22Rv1 (cell line): ENCODE results near the gene IL17B.

Experiments used
- H3K27ac ChIP-seq: fragments of 450-650 bp; 2 replicates; pipeline ENCODE4 v1.5.1; 2017
- ZFX ChIP-seq: fragments of 450-650 bp; IDR thresholded peaks from 2 replicates; pipeline ENCODE4 v1.6.1; 2017; ENCODE audit warnings: antibody characterized with exemption, borderline replicate concordance
- TF ChIP-seq, protein P1 (sequence below): fragments of 450-650 bp; IDR thresholded peaks from 2 replicates; pipeline ENCODE4 v1.5.1; 2017; ENCODE audit warnings: mild to moderate bottlenecking

The IL17B gene

DNA sequence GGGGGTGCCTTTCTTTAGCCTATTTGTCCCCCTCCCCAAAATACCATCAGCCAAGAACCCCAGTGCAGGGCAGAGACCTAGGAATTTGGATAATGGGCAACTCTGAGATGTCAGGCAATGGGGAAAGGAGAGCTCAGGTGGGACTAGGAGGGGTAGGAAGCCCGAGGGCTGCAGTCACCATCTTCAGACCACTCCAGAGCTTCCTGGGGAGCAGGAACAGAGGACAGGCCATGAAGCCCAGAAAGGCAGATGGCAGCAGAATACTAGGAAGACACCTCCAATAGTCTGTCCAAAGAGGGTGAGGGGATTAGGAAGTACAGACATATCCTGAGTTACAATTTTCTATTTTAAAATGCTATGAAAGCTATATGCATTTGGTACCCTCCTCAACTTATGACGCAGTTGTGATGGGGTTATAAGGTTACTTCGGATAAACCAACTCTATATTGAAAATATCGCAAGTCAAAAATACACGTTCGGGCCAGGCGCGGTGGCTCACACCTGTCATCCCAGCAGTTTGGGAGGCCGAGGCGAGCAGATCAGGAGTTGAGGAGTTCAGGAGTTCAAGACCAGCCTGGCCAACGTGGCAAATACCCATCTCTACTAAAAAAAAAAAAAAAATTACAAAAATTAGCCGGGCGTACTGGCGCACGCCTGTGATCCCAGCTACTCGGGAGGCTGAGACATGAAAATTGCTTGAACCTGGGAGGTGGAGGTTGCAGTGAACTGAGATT lies 34.6 kb upstream of the IL17B start:
- TF ChIP-seq, protein P1, sequence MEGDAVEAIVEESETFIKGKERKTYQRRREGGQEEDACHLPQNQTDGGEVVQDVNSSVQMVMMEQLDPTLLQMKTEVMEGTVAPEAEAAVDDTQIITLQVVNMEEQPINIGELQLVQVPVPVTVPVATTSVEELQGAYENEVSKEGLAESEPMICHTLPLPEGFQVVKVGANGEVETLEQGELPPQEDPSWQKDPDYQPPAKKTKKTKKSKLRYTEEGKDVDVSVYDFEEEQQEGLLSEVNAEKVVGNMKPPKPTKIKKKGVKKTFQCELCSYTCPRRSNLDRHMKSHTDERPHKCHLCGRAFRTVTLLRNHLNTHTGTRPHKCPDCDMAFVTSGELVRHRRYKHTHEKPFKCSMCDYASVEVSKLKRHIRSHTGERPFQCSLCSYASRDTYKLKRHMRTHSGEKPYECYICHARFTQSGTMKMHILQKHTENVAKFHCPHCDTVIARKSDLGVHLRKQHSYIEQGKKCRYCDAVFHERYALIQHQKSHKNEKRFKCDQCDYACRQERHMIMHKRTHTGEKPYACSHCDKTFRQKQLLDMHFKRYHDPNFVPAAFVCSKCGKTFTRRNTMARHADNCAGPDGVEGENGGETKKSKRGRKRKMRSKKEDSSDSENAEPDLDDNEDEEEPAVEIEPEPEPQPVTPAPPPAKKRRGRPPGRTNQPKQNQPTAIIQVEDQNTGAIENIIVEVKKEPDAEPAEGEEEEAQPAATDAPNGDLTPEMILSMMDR, result no peak
- no peak for TF ChIP-seq ZFX
- no peak overlapping the region for H3K27ac ChIP-seq

DNA sequence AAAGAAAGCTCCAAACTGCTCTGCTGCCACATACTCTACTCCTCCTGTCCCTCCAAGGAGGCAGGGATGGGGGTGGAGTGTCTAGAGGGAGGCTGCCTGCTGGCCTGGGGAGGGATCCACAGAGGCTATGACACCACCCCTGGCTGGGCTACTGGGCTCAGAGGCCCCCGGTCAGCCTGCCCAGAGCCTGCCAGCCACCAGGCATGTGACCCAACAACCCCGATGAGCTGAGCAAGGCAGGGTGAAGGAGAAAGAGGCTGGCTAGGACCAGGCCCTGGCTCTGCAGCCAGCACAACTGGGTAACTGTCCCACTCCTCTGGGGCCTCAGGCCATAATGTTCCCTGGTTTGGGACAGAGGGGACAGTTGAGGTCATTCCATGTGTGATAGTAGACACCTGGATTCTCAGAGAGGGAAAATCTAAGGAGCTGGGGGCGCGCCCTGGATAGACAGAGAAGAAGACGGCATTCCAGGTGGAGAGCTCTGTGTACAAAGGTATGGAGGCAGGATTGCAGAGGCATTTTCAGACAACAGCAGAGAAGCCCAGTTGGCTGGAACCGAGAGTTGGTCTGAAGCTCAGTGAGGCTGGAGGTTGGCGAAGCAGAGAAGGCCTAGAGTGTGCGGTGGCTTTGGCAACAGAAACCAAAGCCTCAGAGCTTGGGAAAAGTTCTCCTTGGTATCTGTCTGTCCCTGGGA lies 33.8 kb upstream of the IL17B start:
- no peak overlapping the region for H3K27ac ChIP-seq
- no peak for TF ChIP-seq ZFX
- TF ChIP-seq, protein P1, result no peak

DNA sequence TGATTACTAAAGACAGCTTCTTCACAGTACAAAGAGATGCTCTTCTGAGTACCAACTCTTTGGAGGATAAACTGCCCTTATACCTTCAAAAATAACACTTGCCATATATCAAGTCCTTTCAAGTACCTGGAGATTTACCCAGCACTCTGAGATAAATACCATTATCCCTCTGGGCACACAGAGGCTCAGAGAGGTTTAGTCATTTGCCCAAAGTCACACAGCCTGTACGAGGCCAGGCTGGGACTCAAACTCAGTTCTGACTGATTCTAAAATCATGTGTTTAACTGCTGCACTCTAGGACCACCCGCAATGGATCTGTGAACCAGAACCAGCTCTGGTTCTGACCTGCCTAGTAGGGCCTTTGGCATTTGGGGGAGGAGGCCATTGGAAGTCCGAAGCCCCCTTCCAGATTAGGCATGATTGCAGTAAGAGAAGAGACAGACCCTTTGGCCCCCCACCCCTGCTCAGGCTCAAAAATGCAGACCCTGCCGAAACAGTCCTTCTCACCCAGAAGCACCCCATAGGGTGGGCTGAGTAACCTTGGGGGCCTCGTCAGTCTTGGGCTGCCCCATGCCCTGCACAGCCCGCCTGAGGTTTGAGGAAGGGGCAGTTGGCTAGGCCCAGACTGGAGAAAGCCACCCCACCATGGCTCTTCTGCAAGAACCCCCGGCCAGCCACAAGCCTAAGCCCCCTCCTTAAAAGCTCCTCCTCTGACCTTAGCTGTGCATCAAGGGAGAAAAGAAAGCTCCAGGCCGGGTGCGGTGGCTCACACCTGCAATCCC lies 32.8 kb upstream of the IL17B start:
- TF ChIP-seq ZFX, result no peak
- TF ChIP-seq, protein P1, result no peak
- H3K27ac ChIP-seq, result no peak overlapping the region

GRCh38 chr5:149410721-149411432 lies 31.8 kb upstream of the IL17B start:
- TF ChIP-seq, protein P1, result no peak
- TF ChIP-seq ZFX, result no peak
- H3K27ac ChIP-seq, result no peak overlapping the region

DNA sequence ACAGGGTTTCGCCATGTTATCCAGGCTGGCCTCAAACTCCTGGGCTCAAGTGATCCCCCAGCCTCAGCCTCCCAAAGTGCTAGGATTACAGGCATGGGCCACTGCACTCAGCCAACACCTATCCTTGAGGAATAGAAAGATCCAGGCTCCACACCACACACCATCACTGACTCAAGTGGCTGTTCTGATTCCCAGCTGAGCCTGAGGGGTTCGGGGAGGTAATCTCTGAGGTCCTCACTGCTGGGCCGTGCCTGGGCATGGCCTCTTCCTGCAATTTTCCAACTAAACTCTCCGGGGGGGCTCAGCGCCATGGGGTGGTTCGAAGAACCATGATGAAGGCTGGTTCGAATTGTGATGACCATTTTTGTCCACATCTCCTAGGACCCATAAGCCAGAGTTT lies 31.0 kb upstream of the IL17B start:
- H3K27ac ChIP-seq, result no peak overlapping the region
- TF ChIP-seq, protein P1, result no peak
- TF ChIP-seq ZFX, result no peak

GRCh38 chr5:149409268-149409948 lies 30.3 kb upstream of the IL17B start:
- TF ChIP-seq, protein P1, result no peak
- no peak for TF ChIP-seq ZFX
- no peak overlapping the region for H3K27ac ChIP-seq
